GM12892 (cell line): ENCODE results near the gene RHOT2.

ENCODE experiments used
- DNase-seq: peaks from one replicate; pipeline ENCODE4 v3.0.0; 2011; ENCODE audit not compliant: insufficient read length
- FAIRE-seq: peaks from 2 replicates; lab custom pipeline; 2011; peaks lifted over from hg19 to GRCh38; lab: Jason Lieb, UNC
- POLR2A ChIP-seq: IDR thresholded peaks from 2 replicates; pipeline ENCODE4 v1.6.1; 2011; ENCODE audit warnings: low read depth, low read length, control low read depth
- POLR2AphosphoS5 ChIP-seq: IDR thresholded peaks from 2 replicates; pipeline ENCODE4 v1.6.1; 2011; ENCODE audit warnings: low read depth, low read length, control low read depth
- TAF1 ChIP-seq: IDR thresholded peaks from 2 replicates; pipeline ENCODE4 v1.6.1; 2011; ENCODE audit warnings: low read depth, mild to moderate bottlenecking, control low read depth, low read length, borderline replicate concordance

The RHOT2 gene

DNA sequence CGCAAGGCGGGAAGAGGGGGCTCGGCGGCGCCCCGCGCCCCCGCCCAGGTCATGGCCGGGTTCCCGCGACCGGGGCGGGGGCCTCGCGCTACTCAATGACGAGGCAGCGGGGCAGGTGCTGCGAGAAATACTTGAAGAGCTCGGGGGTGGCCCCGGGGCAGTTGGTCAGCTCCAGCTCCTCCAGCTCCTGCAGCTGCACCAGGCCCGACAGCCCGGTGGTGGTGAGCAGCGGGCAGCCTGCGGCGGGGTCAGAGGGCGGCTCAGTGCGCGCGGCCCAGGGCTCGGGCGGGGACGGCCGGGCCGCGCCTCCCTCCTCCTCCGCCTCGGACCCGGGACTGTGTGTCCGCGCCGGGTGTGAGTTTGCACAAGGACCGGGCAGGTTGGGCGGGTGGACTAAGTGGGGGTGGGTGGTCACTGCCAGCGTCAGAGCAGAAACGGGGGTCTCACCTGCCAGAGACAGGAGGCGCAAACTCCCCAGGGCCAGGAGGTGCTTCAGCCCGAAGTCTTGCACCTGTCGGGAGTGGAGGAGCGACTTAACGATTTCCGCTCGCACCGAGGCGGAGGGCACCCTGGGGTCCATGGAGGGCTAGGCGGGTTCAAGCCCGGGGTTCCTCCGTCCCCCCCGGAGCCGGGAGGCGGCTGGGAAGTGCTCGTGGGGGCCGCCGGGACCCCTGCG, 26.4 kb downstream of the RHOT2 start:
- DNase-seq (no peak), FAIRE-seq (no peak)
- TF ChIP-seq POLR2AphosphoS5 (no peak), TAF1 (no peak), POLR2A (no peak)

DNA sequence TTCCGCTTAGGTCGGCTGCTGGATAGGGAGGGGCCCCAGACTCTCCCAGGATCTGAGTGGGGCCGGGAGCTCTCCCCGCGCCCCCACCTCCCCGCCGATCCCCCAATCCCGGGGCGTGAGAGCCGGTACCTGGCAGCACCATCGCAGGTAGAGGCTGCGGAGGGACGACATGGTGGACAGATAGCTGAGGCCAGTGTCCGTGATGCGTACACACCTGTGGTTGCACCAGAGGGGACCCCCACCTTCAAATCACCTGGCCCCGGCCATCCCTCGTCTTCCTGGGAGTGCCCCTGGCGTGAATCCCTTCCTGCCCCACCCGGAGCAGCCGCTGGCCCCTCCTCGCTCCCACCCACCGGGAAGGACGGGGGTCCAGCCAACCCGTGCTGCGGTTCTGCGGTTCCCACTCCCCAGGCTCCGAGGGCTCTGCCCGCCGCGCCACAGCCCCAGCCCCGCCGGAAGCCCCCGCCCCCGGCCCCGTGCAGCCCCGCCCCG, 27.0 kb downstream of the RHOT2 start:
- FAIRE-seq: no peak
- TF ChIP-seq POLR2AphosphoS5 (no peak), POLR2A (no peak), TAF1 (no peak)
- no peak for DNase-seq

DNA sequence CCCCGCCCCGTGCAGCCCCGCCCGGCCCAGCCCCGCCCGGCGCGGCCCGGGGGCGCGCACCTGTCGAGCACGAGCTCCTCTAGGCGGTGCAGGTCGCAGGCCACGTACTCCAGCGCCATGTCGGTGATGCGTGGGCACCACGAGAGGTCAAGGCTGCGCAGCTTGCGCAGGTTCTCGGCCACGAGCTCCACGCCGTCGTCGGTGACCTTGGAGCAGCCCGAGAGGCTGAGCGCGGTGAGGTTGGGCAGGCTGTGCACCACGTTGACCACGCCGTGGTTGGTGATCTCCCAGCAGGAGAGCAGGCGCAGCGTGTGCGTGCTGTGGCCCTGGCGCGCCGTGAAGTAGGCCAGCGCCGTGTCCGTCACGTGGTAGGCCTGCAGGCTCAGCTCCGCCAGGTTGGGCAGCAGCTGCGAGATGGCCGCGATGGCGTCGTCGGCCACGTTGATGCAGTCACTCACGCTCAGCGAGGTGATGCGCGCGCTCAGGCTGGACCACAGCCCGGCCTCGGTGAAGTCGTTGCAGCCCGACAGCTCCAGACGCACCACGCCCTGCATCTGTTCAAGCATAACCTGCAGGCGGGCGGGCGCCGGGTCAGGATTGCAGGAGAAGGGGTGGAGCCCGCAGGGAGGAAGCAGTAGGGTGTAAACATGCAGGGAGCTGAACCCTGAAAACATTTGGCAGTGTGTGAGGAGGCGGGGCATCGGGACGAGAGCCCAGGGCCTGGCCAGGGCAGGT, 27.6 kb downstream of the RHOT2 start:
- peak; percentile 80 for DNase-seq
- peak; percentile 83 for FAIRE-seq
- TF ChIP-seq TAF1 (no peak), POLR2AphosphoS5 (0 out of 2 replicates have a peak, but pooled peaks have one; percentile 36), POLR2A (peak; percentile 41; the same call in 1 of the 2 replicates)

DNA sequence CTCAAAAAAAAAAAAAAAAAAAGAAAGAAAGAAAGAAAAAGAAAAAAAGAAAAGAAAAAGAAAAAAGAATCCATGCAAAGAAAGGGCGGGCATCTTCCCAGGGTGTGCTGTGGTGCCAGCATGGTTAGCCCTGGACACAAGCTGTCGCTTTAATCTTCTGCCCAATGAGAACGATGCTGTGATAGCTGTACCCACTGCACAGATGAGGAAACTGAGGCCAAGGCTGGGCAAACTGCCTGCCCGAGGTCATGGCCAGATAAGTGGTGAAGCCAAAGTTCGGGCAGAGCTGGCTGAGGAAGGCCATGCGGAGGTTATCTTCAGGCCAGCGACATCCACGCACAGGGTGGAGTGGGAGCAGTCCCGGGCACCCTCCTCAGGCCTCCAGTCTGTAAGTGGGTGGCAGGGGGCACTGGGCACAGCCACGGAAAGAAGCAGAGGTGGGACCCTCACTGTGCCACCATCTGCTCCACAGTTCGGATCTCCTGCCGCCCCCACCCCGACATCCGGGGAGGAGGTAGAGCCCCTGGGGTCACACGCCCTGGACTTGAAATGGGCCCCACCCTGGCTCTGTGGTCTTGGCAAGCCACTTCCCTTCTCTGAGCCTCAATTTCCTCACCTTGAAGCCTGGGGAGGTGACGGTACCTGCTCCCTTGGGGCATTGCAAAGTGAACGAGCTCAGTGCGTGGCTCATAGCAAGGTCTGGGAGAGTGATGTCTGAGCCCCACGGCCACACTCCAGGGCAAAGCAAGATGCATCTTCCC, 31.2 kb downstream of the RHOT2 start:
- DNase-seq (no peak), FAIRE-seq (no peak)
- TF ChIP-seq POLR2AphosphoS5 (no peak), TAF1 (no peak), POLR2A (no peak)

DNA sequence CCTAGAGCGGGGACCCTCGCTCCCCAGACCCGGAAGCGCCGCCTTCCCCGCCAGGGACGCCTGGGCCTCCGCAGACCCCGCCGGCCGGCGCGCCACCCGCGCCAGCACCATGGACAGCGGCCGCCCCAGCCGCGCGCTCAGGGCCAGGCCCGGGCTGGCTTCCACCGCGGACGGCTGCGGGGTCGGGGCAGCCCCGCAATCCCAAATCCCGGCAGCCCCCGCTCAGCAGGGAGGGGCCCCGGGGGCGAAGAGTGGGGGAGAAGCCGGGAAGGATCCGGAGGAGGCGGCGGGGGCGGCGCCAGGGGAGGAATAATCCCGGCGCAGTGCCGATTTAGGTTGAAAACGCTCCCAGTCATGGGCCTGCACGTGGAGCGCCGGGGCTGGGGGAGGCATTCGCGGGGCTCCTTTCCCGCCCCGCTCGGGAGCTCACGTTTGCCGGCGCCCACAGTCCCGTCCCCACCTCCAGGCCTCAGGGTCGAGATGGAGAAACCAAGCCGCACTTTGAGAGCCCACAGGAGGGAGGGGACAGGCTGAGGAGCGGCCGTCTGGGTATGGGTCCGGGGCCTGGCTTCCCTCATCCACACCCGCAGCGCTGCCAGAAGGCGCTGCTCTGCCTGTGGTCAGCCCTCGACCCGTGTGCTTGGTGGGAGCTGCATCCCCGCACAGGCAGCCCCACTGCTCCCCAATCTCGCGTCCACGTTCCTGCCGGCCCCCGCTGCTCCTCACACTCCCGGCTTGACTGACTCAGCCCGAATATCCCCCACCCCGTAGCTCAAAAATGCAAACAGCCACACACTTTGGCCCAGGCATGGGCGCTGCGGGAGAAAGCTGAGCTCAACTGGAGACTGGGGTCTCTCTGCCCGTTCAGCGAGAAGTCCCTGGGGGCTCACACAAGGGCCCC, 33.0 kb downstream of the RHOT2 start:
- DNase-seq (no peak), FAIRE-seq (no peak)
- TF ChIP-seq POLR2A (no peak), POLR2AphosphoS5 (no peak), TAF1 (no peak)

DNA sequence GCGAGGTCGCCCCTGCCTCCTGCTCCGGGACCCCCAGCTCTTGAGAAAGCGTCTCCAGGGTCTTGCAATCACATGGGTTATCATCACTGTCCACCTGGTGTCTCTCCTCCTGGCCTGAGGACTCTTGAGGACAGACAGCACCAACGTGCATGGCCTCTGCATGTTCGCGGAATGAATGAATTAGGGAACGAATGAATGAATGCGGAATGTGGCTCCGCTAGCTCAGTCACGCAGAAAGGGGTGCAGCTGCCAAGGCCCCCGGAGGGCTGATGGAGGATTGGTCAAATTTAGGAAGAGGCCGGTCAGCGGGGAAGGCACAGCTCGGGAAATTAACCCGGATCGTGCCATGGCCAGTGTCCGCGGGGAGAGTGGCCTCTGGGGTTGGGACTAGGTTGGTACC, 34.4 kb downstream of the RHOT2 start:
- no peak for TF ChIP-seq TAF1
- no peak for TF ChIP-seq POLR2A
- no peak for TF ChIP-seq POLR2AphosphoS5
- no peak for FAIRE-seq
- DNase-seq: no peak

DNA sequence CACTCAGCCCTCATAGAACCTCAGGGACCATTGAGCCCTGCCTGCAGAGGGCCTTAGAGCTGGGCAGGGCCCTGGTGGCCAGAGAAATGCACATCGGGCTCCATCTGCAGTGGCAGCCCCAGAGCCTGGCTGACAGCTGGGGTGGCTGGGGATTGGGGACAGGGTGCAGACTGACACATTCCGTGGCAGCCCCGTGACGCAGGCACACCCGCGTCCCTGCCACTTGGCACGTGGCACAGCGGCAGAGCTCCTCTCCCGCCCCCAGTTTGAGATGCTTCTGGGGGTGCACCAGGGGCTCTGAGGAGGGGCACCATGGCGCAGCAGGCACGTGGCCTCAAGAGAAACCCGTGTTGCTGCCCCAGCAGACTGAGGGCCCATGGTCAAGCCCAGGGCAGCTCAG, 35.5 kb downstream of the RHOT2 start:
- FAIRE-seq (no peak), DNase-seq (no peak)
- no peak for TF ChIP-seq POLR2AphosphoS5
- TF ChIP-seq TAF1: no peak
- no peak for TF ChIP-seq POLR2A

DNA sequence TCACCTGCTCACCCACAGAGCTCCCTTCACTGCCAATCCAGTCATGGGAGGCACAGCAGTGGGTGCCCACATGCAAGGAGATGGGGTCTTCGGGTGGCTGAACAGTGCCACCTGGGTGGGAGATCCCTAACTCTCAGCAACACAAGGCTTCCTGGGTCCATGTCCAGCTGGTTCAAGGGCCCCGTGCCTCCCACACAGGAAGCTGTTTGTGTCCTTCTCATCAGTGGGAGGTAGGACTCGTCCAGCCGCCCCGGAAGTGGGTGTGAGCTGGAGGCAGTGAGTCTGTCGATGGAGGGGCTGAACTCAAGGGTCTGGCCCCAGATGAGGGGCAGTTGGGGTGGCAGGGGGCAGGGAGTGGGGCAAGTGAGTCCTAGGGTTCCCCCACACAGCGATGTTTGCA, 36.1 kb downstream of the RHOT2 start:
- DNase-seq (no peak), FAIRE-seq (no peak)
- TF ChIP-seq POLR2A (no peak), POLR2AphosphoS5 (no peak), TAF1 (no peak)

DNA sequence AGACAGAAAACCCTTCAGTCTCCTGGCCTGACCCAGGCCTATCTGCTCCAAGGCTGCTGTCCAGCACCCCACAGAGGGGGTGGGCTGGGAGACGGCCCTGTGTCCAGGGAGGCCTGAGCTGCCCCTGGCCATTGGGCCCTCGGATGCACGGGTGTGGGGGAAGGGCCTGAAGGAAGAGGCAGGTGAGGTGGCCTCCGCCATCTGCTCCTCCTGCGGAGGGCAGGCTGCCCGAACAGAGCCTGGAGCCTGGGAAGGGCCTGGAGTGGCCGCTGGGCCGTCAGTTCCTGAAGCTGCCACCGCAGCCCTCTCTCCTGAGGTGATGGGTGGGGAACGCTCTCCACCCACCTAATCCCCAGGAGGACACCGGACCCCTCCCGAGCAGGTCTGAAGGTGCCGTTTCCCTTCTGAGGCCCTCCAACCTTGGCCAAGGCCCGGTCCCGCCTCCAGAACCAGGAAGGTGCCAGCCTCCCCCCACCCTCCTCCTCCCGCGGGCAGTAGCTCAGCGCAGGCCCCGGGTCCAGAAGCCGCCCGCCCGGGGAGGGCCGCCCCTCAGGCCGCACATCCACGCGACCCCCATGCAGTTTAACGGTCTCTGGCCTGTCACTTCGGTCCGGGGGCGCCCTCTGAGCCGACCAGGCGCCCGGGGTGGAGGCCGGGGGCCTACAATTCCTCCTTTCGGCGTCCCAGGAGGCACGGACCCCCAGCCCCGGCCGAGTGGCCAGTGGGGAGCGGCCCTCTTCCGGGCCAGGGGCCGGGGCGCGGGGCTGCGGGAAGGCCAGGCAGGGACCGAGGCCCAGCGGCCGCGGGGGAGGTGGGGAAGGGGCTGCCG, 36.8 kb downstream of the RHOT2 start:
- DNase-seq (no peak), FAIRE-seq (no peak)
- TF ChIP-seq TAF1 (no peak), POLR2AphosphoS5 (no peak), POLR2A (no peak)

DNA sequence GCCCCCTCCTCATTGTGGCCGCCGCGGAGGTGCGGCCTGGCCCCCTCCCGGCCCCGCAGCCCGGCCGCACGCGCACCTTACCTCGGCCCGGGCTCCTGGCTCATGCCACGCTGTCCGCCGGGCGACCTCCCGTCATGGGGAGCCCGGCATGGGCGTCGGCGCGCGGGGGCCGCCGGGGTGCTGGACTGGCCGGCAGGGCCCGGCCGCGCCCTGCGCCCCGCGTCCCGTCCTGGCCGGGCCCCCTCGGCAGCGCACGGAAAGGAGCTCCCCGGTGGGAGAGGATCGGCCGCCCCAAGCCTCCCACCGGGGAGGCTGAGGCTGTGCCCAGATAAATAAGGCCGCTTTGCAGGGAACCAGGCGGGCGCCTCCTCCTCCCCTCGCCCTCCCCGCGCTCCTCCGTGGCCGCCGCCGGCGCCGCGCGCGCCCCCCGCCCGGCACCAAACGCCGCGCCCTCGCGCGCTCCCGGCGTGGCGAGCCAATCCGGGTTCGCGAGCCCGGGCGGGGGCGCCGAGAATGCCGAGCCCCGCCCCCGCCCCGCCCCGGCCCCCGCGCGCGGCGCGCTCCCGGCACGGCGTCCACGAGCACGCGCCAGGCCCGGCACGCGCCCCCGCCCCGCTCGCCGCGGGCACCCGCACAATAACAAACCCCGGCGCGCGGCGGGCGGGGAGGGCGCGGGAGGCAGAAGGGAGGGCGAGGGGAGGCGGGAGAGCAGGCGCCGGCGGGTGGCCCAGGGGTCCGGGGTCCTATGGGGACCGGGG, 37.7 kb downstream of the RHOT2 start, which contains the start of gene FBXL16:
Gene FBXL16 (minus strand): TSS at position 371 of the 758 bp plus-strand sequence. CDS start 8,396 bp downstream, outside the sequence.
- DNase-seq: no peak
- no peak for FAIRE-seq
- TF ChIP-seq POLR2A: no peak
- no peak for TF ChIP-seq TAF1
- no peak for TF ChIP-seq POLR2AphosphoS5
